Nephron progenitor cell (in vitro differentiated cells): ENCODE data around the gene COPB1.

Experiments
- DNase-seq: peaks from one replicate; pipeline ENCODE4 v3.0.0; 2021
- H3K27ac Mint-ChIP-seq: 2 replicates; pipeline ENCODE4 v1.8.0; 2021; ENCODE audit warnings: mild to moderate bottlenecking, moderate library complexity, mixed read lengths
- H3K27me3 Mint-ChIP-seq: 2 replicates; pipeline ENCODE4 v1.8.0; 2021; ENCODE audit warnings: mild to moderate bottlenecking, low read depth, mixed read lengths; ENCODE audit not compliant: poor library complexity
- H3K36me3 Mint-ChIP-seq: 2 replicates; pipeline ENCODE4 v1.8.0; 2021; ENCODE audit warnings: low read depth, mixed read lengths
- H3K4me1 Mint-ChIP-seq: 2 replicates; pipeline ENCODE4 v1.8.0; 2021; ENCODE audit warnings: mixed read lengths
- H3K4me3 Mint-ChIP-seq: 2 replicates; pipeline ENCODE4 v1.8.0; 2021; ENCODE audit warnings: mild to moderate bottlenecking, moderate library complexity, mixed read lengths
- H3K9me3 Mint-ChIP-seq: 2 replicates; pipeline ENCODE4 v1.8.0; 2021; ENCODE audit warnings: mild to moderate bottlenecking, moderate library complexity, mixed read lengths
- TF ChIP-seq, protein P1 (sequence below): fragments of 200-600 bp; sonication (generic); IDR thresholded peaks from 2 replicates; pipeline ENCODE4 v1.5.0; 2021; ENCODE audit warnings: antibody characterized with exemption

The COPB1 gene

DNA sequence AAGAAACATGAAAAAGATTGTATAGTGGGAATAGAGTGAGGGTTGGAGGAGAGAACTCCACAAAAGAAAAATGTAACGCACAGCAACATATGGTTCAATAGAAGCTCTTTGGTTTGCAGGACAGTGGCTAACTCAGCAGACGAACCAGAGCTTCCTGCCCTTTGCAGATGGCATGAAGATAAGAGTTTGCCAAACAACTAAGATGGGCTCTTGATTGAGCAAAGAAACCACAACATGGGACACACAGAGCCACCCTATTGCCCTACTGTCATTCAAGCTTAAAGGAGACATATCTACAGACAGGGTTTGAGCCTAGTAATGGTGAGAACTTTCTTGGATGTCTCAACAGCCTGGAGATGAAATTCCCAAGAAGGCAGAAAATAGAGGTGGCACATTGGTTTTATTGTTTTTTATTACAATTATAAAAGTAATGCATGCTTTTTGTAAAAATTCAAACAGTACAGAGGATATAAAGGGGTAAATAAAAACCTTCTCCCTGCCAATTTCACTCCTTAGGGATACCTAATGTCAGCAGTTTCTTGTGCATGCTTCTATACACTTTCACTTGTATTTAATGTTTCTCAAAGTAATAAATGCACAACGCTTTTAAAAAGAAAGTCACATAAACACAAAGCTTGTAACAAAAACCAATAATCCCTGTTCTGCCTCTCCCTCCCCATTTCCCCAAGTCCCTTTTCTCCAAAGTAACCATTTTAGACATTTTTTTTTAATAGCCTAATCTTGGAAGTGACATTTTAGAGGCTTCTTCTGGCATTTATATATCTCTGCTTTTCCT, 63.7 kb downstream of the COPB1 start:
- H3K27ac Mint-ChIP-seq: no peak overlapping the region
- TF ChIP-seq, protein P1, sequence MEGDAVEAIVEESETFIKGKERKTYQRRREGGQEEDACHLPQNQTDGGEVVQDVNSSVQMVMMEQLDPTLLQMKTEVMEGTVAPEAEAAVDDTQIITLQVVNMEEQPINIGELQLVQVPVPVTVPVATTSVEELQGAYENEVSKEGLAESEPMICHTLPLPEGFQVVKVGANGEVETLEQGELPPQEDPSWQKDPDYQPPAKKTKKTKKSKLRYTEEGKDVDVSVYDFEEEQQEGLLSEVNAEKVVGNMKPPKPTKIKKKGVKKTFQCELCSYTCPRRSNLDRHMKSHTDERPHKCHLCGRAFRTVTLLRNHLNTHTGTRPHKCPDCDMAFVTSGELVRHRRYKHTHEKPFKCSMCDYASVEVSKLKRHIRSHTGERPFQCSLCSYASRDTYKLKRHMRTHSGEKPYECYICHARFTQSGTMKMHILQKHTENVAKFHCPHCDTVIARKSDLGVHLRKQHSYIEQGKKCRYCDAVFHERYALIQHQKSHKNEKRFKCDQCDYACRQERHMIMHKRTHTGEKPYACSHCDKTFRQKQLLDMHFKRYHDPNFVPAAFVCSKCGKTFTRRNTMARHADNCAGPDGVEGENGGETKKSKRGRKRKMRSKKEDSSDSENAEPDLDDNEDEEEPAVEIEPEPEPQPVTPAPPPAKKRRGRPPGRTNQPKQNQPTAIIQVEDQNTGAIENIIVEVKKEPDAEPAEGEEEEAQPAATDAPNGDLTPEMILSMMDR: no peak
- no peak overlapping the region for H3K4me3 Mint-ChIP-seq
- no peaks in the 10 kb centered on the region for H3K4me1 Mint-ChIP-seq
- H3K9me3 Mint-ChIP-seq: peaks cover 19% of the 10 kb centered on the region
- peaks cover 3% of the 10 kb centered on the region for H3K27me3 Mint-ChIP-seq
- no peak for DNase-seq
- no peaks in the 10 kb centered on the region for H3K36me3 Mint-ChIP-seq

DNA sequence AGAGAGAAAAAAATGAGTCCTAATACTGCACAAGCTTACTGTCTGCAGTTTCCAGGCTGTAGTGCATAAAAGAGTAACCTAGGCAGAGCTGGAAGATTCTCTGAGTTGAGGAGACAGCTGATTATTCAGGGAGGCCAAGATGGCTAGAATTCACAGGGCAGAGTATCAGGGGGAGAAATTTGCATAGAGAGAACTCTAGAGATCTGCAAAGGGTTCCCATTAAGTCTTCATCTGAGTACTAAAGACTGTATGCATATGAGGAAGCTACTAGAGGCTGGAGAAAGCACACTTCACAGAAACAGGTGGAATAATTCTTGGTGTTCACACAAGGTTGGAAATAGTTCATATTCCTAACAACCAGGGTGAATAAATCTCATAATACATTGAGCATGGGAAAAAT, 74.0 kb downstream of the COPB1 start:
- no peak overlapping the region for H3K4me3 Mint-ChIP-seq
- TF ChIP-seq, protein P1: no peak
- H3K4me1 Mint-ChIP-seq: no peaks in the 10 kb centered on the region
- peaks cover 6% of the 10 kb centered on the region for H3K9me3 Mint-ChIP-seq
- DNase-seq: no peak
- H3K27ac Mint-ChIP-seq: no peak overlapping the region
- H3K36me3 Mint-ChIP-seq: no peaks in the 10 kb centered on the region
- H3K27me3 Mint-ChIP-seq: peaks cover 7% of the 10 kb centered on the region

DNA sequence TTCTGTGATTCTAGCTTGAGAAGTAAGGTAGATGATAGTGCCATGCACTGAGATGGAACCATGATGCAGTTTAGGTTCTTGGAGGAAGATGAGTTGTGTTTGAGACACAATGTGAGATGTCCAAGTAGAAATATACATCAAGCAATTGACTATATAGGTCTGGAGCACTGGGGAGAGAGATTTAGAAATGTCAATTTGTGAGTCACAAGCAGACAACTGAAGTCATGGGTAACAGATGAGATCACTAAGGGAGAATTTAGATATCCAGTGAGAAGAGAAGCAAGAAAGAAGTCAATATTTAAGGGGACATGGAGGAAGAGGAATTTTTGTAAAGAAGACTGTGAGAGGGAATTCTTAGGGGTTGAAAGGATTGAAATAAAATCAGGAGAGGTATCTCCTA, 75.5 kb downstream of the COPB1 start:
- Mint-ChIP-seq H3K36me3 (no peaks in the 10 kb centered on the region), H3K4me1 (no peaks in the 10 kb centered on the region), H3K27ac (no peak overlapping the region), H3K4me3 (no peak overlapping the region), H3K27me3 (peaks cover 9% of the 10 kb centered on the region), H3K9me3 (no peaks in the 10 kb centered on the region)
- no peak for DNase-seq
- TF ChIP-seq, protein P1: no peak

DNA sequence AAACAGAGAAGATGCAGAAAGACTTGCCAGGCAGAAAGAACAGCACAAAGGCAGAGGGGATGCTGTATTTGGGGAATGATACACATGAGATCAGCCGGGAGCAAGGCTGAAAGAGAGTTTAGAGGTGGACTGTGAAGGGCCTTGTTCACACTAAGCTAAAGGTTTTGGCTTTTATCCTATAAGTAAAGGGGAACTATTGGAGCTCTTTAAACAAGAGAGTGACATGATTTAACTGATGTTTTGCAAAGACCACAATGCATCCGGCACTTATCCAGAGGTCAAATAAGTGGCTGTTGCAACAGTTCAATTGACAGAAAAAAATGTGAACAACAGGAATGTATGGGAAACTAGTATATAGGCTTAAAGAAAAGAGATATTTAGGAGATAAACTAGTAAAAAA, 76.0 kb downstream of the COPB1 start:
- no peak overlapping the region for H3K4me3 Mint-ChIP-seq
- DNase-seq: no peak
- H3K27me3 Mint-ChIP-seq: peaks cover 9% of the 10 kb centered on the region
- TF ChIP-seq, protein P1: no peak
- no peaks in the 10 kb centered on the region for H3K9me3 Mint-ChIP-seq
- H3K27ac Mint-ChIP-seq: no peak overlapping the region
- no peaks in the 10 kb centered on the region for H3K36me3 Mint-ChIP-seq
- H3K4me1 Mint-ChIP-seq: no peaks in the 10 kb centered on the region

DNA sequence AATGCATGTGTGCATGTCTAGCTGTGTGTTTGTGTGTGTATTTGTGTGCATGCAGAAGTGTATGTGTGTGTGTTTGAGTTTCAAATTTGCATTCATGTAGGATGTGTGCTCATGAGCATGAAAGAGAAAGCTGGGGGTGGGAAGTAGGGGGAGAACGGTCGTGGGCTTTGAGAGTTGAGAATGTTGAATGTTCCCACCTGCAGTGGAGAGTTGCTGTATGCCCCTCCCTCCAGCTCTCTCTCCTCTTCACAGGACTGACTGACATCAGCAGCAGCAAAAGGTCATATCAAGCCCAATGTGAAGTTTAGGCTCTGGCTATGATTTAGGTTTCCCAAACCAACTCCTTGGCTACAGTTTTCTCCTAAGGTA, 76.8 kb downstream of the COPB1 start:
- Mint-ChIP-seq H3K36me3 (no peaks in the 10 kb centered on the region), H3K4me1 (no peaks in the 10 kb centered on the region), H3K9me3 (no peaks in the 10 kb centered on the region), H3K27me3 (peaks cover 9% of the 10 kb centered on the region), H3K27ac (no peak overlapping the region), H3K4me3 (no peak overlapping the region)
- no peak for DNase-seq
- TF ChIP-seq, protein P1: no peak
